ENCODE data around the gene CMTR2. TPM values are rescaled to one million over a fixed set of nuclear protein-coding genes. Genes with fewer than 3 reads are reported as not detected.
"Not testable (repeated sequence)": the region's sequence is repeated elsewhere in the genome, so short reads cannot be mapped to it uniquely, and the experiment has no call there.

The CMTR2 gene
- total and polyA plus RNA-seq, 2 experiments from 2014 or later: 6.0 to 19.0 TPM

- TF ChIP-seq CTCF (conservative IDR thresholded peaks at IDR 0.05; ENCODE audit: low read depth in 2 of 2) (no peak), ZNF331 (CRISPR knock-in tag; IDR thresholded peaks at IDR 0.05; ENCODE audit: low read depth) (no peak), ZNF114 (CRISPR knock-in tag; IDR thresholded peaks at IDR 0.05) (no peak), STAT1 (IDR thresholded peaks at IDR 0.05; ENCODE audit: unreplicated experiment) (no peak)
These were observed 6.7 kb upstream of the CMTR2 start (continued) for GRCh38 chr16:71295950-71296349.

GRCh38 chr16:71293919-71294318 is 4.7 kb upstream of the CMTR2 start:
- Mint-ChIP-seq H3K9me3 (no peaks in the 10 kb centered on the region), H3K27me3 (ENCODE audit: insufficient read depth, low read depth, poor library complexity) (peaks cover 2% of the 10 kb centered on the region), H3K36me3 (ENCODE audit: low read depth) (no peaks in the 10 kb centered on the region), H3K4me3 (no peak overlapping the region), H3K4me1 (no peaks in the 10 kb centered on the region; the same call in 2 of the 3 replicates), H3K27ac (no peak overlapping the region)
- peaks cover 3% of the 10 kb centered on the region; the same call in 1 of the 2 replicates for H3K4me1 ChIP-seq (ENCODE audit: insufficient read depth)
- H3F3A ChIP-seq (replicated peaks; ENCODE audit: low read depth): peaks cover 2% of the 10 kb centered on the region; the same call in 1 of the 2 replicates
- ATAC-seq: no peak
- TF ChIP-seq, protein P1, sequence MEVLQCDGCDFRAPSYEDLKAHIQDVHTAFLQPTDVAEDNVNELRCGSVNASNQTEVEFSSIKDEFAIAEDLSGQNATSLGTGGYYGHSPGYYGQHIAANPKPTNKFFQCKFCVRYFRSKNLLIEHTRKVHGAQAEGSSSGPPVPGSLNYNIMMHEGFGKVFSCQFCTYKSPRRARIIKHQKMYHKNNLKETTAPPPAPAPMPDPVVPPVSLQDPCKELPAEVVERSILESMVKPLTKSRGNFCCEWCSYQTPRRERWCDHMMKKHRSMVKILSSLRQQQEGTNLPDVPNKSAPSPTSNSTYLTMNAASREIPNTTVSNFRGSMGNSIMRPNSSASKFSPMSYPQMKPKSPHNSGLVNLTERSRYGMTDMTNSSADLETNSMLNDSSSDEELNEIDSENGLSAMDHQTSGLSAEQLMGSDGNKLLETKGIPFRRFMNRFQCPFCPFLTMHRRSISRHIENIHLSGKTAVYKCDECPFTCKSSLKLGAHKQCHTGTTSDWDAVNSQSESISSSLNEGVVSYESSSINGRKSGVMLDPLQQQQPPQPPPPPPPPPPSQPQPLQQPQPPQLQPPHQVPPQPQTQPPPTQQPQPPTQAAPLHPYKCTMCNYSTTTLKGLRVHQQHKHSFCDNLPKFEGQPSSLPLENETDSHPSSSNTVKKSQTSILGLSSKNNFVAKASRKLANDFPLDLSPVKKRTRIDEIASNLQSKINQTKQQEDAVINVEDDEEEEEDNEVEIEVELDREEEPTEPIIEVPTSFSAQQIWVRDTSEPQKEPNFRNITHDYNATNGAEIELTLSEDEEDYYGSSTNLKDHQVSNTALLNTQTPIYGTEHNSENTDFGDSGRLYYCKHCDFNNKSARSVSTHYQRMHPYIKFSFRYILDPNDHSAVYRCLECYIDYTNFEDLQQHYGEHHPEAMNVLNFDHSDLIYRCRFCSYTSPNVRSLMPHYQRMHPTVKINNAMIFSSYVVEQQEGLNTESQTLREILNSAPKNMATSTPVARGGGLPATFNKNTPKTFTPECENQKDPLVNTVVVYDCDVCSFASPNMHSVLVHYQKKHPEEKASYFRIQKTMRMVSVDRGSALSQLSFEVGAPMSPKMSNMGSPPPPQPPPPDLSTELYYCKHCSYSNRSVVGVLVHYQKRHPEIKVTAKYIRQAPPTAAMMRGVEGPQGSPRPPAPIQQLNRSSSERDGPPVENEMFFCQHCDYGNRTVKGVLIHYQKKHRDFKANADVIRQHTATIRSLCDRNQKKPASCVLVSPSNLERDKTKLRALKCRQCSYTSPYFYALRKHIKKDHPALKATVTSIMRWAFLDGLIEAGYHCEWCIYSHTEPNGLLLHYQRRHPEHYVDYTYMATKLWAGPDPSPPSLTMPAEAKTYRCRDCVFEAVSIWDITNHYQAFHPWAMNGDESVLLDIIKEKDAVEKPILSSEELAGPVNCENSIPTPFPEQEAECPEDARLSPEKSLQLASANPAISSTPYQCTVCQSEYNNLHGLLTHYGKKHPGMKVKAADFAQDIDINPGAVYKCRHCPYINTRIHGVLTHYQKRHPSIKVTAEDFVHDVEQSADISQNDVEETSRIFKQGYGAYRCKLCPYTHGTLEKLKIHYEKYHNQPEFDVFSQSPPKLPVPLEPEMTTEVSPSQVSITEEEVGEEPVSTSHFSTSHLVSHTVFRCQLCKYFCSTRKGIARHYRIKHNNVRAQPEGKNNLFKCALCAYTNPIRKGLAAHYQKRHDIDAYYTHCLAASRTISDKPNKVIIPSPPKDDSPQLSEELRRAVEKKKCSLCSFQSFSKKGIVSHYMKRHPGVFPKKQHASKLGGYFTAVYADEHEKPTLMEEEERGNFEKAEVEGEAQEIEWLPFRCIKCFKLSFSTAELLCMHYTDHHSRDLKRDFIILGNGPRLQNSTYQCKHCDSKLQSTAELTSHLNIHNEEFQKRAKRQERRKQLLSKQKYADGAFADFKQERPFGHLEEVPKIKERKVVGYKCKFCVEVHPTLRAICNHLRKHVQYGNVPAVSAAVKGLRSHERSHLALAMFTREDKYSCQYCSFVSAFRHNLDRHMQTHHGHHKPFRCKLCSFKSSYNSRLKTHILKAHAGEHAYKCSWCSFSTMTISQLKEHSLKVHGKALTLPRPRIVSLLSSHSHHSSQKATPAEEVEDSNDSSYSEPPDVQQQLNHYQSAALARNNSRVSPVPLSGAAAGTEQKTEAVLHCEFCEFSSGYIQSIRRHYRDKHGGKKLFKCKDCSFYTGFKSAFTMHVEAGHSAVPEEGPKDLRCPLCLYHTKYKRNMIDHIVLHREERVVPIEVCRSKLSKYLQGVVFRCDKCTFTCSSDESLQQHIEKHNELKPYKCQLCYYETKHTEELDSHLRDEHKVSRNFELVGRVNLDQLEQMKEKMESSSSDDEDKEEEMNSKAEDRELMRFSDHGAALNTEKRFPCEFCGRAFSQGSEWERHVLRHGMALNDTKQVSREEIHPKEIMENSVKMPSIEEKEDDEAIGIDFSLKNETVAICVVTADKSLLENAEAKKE (CRISPR knock-in tag; IDR thresholded peaks at IDR 0.05): no peak
- TF ChIP-seq CTCF (conservative IDR thresholded peaks at IDR 0.05; ENCODE audit: low read depth in 2 of 2): no peak
- no peak for TF ChIP-seq NANOG (IDR thresholded peaks at IDR 0.05; ENCODE audit: borderline replicate concordance)
- no peak for TF ChIP-seq JUNB (IDR thresholded peaks at IDR 0.05; ENCODE audit: unreplicated experiment)
- TF ChIP-seq EZH2phosphoT487 (IDR thresholded peaks at IDR 0.05; ENCODE audit: unreplicated experiment): no peak
- TF ChIP-seq ZNF114 (CRISPR knock-in tag; IDR thresholded peaks at IDR 0.05): no peak
- no peak for TF ChIP-seq POLR2AphosphoS5 (IDR thresholded peaks at IDR 0.05; ENCODE audit: low read depth)
- H4K20me1 ChIP-seq (replicated peaks; ENCODE audit: insufficient read depth): no peaks in the 10 kb centered on the region
- H2AFZ ChIP-seq: no peak overlapping the region
- no peaks in the 10 kb centered on the region for H3K27me3 ChIP-seq (ENCODE audit: insufficient read depth)
- DNase-seq (ENCODE audit: low spot score): no peak
- H3K4me3 ChIP-seq: no peak overlapping the region
- H3K4me2 ChIP-seq: no peak overlapping the region
- H3K36me3 ChIP-seq (ENCODE audit: insufficient read depth): no peaks in the 10 kb centered on the region
- H3K9me2 ChIP-seq (ENCODE audit: insufficient read depth): no peaks in the 10 kb centered on the region
- H3K79me2 ChIP-seq (replicated peaks; ENCODE audit: insufficient read depth): no peaks in the 10 kb centered on the region
- no peak overlapping the region for H3K27ac ChIP-seq (ENCODE audit: low read depth)

DNA sequence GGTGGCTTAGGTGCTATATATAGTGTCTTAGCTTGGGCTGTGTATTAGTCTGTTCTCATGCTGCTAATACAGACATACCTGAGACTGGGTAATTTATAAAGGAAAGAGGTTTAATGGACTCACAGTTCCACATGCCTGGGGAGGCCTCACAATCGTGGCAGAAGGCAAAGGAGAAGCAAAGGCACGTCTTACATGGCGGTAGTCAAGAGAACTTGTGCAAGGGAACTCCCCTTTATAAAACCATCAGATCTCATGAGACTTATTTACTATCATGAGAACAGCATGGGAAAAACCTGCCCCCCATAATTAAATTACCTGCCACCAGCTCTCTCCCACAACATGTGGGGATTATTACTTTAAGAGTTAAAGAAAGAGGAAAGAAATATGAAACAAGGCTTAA is 2.9 kb upstream of the CMTR2 start:
- not testable (repeated sequence) for H3K4me3 Mint-ChIP-seq; H3K27me3 Mint-ChIP-seq (ENCODE audit: insufficient read depth, low read depth, poor library complexity); H3K36me3 Mint-ChIP-seq (ENCODE audit: low read depth); H3K36me3 ChIP-seq (ENCODE audit: insufficient read depth); H3K27ac Mint-ChIP-seq; DNase-seq (ENCODE audit: low spot score); H2AFZ ChIP-seq; H3K4me3 ChIP-seq; H3K27me3 ChIP-seq (ENCODE audit: insufficient read depth); H3K27ac ChIP-seq (ENCODE audit: low read depth); H3K9me2 ChIP-seq (ENCODE audit: insufficient read depth); H3K4me1 Mint-ChIP-seq; H3K9me3 Mint-ChIP-seq; H3K4me2 ChIP-seq; ATAC-seq; H4K20me1 ChIP-seq (replicated peaks; ENCODE audit: insufficient read depth)
- peaks cover 15% of the 10 kb centered on the region for H3K79me2 ChIP-seq (replicated peaks; ENCODE audit: insufficient read depth)
- H3F3A ChIP-seq (replicated peaks; ENCODE audit: low read depth): peaks cover 10% of the 10 kb centered on the region; the same call in 1 of the 2 replicates
- H3K4me1 ChIP-seq (ENCODE audit: insufficient read depth): peaks cover 13% of the 10 kb centered on the region; the same call in 1 of the 2 replicates
